Measurements from ENCODE around the gene MDM1.

DNA sequence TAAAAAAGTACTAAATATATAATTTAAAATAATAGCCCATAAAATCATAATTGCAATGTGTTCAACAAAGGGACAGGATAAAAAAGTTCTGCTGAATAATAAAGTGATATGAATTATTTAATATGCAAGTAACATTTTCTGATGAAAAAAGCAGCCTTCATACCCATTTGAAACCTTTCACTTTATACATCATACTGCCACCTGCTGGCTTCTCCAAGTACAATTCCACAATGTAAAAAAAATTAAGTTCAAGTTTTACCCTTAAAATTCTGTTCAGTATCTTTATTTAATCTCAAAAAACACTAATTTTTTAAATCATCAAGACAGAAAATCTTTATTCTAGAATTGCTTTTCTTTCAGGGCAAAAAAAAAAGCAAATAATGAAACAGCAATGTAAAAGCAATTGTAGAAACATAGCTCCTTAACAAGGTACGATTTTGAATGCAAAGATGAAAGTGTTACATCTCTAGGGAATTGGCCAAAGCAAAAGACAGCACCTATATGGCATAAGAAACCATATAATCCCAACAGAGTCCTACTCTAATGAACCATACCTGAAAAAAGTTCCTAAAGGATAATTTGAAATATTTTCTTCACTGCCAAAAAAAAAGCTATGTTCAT lies 15.0 kb downstream of the MDM1 start:
- TF ChIP-seq, protein P1, sequence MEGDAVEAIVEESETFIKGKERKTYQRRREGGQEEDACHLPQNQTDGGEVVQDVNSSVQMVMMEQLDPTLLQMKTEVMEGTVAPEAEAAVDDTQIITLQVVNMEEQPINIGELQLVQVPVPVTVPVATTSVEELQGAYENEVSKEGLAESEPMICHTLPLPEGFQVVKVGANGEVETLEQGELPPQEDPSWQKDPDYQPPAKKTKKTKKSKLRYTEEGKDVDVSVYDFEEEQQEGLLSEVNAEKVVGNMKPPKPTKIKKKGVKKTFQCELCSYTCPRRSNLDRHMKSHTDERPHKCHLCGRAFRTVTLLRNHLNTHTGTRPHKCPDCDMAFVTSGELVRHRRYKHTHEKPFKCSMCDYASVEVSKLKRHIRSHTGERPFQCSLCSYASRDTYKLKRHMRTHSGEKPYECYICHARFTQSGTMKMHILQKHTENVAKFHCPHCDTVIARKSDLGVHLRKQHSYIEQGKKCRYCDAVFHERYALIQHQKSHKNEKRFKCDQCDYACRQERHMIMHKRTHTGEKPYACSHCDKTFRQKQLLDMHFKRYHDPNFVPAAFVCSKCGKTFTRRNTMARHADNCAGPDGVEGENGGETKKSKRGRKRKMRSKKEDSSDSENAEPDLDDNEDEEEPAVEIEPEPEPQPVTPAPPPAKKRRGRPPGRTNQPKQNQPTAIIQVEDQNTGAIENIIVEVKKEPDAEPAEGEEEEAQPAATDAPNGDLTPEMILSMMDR (IDR thresholded peaks at IDR 0.05): no peak
- no peak for TF ChIP-seq POLR2A (IDR thresholded peaks at IDR 0.05)

Measured in lower leg skin (tissue), 3 donors.